ENCODE data around the gene MEPCE.

DNA sequence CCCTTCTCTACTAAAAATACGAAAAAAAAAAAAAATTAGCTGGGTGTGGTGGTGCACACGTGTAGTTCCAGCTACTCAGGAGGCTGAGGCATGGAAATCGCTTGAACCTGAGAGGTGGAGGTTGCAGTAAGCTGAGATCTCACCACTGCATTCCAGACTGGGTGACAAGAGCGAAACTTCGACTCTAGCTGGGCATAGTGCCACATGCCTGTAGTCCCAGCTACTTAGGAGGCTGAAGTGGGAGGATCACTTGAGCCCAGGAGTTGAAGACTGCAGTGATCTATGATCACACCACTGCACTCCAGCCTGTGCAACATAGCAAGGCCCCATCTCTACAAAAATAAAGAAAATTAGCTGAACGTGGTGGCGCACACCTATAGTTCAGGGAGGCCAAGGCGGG lies 35.7 kb downstream of the MEPCE start:
- TF ChIP-seq, protein P1, sequence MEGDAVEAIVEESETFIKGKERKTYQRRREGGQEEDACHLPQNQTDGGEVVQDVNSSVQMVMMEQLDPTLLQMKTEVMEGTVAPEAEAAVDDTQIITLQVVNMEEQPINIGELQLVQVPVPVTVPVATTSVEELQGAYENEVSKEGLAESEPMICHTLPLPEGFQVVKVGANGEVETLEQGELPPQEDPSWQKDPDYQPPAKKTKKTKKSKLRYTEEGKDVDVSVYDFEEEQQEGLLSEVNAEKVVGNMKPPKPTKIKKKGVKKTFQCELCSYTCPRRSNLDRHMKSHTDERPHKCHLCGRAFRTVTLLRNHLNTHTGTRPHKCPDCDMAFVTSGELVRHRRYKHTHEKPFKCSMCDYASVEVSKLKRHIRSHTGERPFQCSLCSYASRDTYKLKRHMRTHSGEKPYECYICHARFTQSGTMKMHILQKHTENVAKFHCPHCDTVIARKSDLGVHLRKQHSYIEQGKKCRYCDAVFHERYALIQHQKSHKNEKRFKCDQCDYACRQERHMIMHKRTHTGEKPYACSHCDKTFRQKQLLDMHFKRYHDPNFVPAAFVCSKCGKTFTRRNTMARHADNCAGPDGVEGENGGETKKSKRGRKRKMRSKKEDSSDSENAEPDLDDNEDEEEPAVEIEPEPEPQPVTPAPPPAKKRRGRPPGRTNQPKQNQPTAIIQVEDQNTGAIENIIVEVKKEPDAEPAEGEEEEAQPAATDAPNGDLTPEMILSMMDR (conservative IDR thresholded peaks at IDR 0.05; ENCODE audit: low read depth in 2 of 2), result no peak
- TF ChIP-seq, protein P2, sequence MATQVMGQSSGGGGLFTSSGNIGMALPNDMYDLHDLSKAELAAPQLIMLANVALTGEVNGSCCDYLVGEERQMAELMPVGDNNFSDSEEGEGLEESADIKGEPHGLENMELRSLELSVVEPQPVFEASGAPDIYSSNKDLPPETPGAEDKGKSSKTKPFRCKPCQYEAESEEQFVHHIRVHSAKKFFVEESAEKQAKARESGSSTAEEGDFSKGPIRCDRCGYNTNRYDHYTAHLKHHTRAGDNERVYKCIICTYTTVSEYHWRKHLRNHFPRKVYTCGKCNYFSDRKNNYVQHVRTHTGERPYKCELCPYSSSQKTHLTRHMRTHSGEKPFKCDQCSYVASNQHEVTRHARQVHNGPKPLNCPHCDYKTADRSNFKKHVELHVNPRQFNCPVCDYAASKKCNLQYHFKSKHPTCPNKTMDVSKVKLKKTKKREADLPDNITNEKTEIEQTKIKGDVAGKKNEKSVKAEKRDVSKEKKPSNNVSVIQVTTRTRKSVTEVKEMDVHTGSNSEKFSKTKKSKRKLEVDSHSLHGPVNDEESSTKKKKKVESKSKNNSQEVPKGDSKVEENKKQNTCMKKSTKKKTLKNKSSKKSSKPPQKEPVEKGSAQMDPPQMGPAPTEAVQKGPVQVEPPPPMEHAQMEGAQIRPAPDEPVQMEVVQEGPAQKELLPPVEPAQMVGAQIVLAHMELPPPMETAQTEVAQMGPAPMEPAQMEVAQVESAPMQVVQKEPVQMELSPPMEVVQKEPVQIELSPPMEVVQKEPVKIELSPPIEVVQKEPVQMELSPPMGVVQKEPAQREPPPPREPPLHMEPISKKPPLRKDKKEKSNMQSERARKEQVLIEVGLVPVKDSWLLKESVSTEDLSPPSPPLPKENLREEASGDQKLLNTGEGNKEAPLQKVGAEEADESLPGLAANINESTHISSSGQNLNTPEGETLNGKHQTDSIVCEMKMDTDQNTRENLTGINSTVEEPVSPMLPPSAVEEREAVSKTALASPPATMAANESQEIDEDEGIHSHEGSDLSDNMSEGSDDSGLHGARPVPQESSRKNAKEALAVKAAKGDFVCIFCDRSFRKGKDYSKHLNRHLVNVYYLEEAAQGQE (IDR thresholded peaks at IDR 0.05; ENCODE audit: unreplicated experiment), result no peak
- TF ChIP-seq POLR2AphosphoS5 (IDR thresholded peaks at IDR 0.05; ENCODE audit: low read depth), result no peak
- TF ChIP-seq EZH2 (IDR thresholded peaks at IDR 0.05; ENCODE audit: low read depth, unreplicated experiment), result no peak
- TF ChIP-seq EZH2phosphoT487 (IDR thresholded peaks at IDR 0.05; ENCODE audit: unreplicated experiment), result no peak
- TF ChIP-seq NANOG (IDR thresholded peaks at IDR 0.05; ENCODE audit: borderline replicate concordance), result no peak
- TF ChIP-seq, protein P3, sequence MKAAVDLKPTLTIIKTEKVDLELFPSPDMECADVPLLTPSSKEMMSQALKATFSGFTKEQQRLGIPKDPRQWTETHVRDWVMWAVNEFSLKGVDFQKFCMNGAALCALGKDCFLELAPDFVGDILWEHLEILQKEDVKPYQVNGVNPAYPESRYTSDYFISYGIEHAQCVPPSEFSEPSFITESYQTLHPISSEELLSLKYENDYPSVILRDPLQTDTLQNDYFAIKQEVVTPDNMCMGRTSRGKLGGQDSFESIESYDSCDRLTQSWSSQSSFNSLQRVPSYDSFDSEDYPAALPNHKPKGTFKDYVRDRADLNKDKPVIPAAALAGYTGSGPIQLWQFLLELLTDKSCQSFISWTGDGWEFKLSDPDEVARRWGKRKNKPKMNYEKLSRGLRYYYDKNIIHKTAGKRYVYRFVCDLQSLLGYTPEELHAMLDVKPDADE (IDR thresholded peaks at IDR 0.05), result no peak

Measured in GM23338 (cell line).